ENCODE results near the gene NDUFAF7. TPM values are rescaled to one million over a fixed set of nuclear protein-coding genes. Genes with fewer than 3 reads are reported as not detected.

Gene NDUFAF7
- total RNA-seq, 1 experiment from 2014 or later, result 103 TPM

DNA sequence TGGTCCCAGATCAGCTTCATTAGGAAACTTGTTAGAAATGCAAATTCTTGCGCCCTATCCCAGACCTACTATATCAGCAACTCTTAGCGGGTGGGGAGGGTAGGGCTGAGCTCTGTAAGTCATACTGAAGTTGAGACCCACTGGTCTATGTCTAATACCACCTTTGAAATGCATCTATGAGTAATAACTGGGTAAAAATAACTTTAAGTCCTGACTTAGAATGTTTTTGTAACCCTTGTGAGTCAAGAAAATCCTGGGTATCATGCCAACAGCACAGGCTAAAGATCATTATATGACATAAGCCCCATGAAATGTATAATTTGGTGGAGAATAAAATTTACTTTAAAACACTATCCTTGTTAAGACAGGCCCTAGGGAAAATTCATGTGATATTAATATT lies 51.7 kb downstream of the NDUFAF7 start:
- H3K79me2 ChIP-seq (ENCODE audit: insufficient read depth, low read length), result no peaks in the 10 kb centered on the region
- no peak overlapping the region for H3K27ac Mint-ChIP-seq

More for the DNA sequence above, 51.7 kb downstream of the NDUFAF7 start:
- H4K20me1 ChIP-seq (ENCODE audit: control insufficient read depth, insufficient read depth, insufficient read length), result no peaks in the 10 kb centered on the region
- H3K9ac ChIP-seq (ENCODE audit: extremely low read depth, insufficient read length, low read length), result no peak overlapping the region
- no peak overlapping the region for H3K4me2 ChIP-seq (ENCODE audit: insufficient read depth, insufficient read length, low read length)
- no peaks in the 10 kb centered on the region for H3K9me3 ChIP-seq (ENCODE audit: control insufficient read depth, low read depth, low read length)
- no peak overlapping the region for H3K56ac ChIP-seq (ENCODE audit: insufficient read length, low read depth, low read length)
- H2BK15ac ChIP-seq (ENCODE audit: low read depth, low read length), result no peak overlapping the region
- no peak overlapping the region for H4K8ac ChIP-seq (replicated peaks; ENCODE audit: insufficient read length, low read depth, low read length)
- H3K4me1 ChIP-seq (ENCODE audit: insufficient read depth, low read length), result no peaks in the 10 kb centered on the region
- no peaks in the 10 kb centered on the region for H3K27me3 ChIP-seq (ENCODE audit: insufficient read depth, low read length)
- no CpG with 5 or more reads among the region's 2 CpGs for WGBS (ENCODE audit: extremely low coverage, insufficient read length, low lambda C conversion rate)
- H2AFZ ChIP-seq (ENCODE audit: low read length), result no peak overlapping the region
- no peak overlapping the region for H2BK120ac ChIP-seq (ENCODE audit: low read depth, low read length, poor library complexity, severe bottlenecking)
- no peak for DNase-seq
- H4K91ac ChIP-seq (ENCODE audit: insufficient read length, low read depth, low read length), result no peak overlapping the region
- H2BK5ac ChIP-seq (ENCODE audit: insufficient read length, low read length), result no peak overlapping the region
- no peak overlapping the region for H3K18ac ChIP-seq (ENCODE audit: insufficient read length, low read depth, low read length)
- no peak overlapping the region for H4K5ac ChIP-seq (ENCODE audit: insufficient read length, low read depth, low read length)
- H3K4me1 Mint-ChIP-seq, result no peaks in the 10 kb centered on the region
- H3K79me1 ChIP-seq (ENCODE audit: insufficient read depth, low read depth, low read length, poor library complexity, severe bottlenecking), result no peaks in the 10 kb centered on the region
- H3K23ac ChIP-seq (ENCODE audit: insufficient read length, low read depth, low read length), result no peak overlapping the region
- no peaks in the 10 kb centered on the region for H3K23me2 ChIP-seq (ENCODE audit: insufficient read length, low read depth, low read length, poor library complexity, severe bottlenecking)
- no peak overlapping the region for H3K27ac ChIP-seq (ENCODE audit: insufficient read length, low read depth, low read length)
- H2BK12ac ChIP-seq (ENCODE audit: insufficient read length, low read depth, low read length), result no peak overlapping the region
- H2BK20ac ChIP-seq (ENCODE audit: low read depth, low read length, poor library complexity, severe bottlenecking), result no peak overlapping the region
- no peak overlapping the region for H3T11ph ChIP-seq (ENCODE audit: low read length)
- H3K4ac ChIP-seq (ENCODE audit: low read depth, low read length), result no peak overlapping the region
- H3K27me3 Mint-ChIP-seq (ENCODE audit: low read depth), result no peaks in the 10 kb centered on the region
- no peaks in the 10 kb centered on the region for H3K9me3 Mint-ChIP-seq
- peaks cover 14 to 55% (median 54%) of the 10 kb centered on the region in 3 experiments for H3K36me3 Mint-ChIP-seq (ENCODE audit: insufficient read depth in 1 of 3, low read depth in 3 of 3)
- H3K4me3 Mint-ChIP-seq, result no peak overlapping the region
- no peak for TF ChIP-seq CTCF (conservative IDR thresholded peaks at IDR 0.05)
- no peak overlapping the region for H2AK5ac ChIP-seq (ENCODE audit: insufficient read length, low read length)
- no peak overlapping the region for H3K14ac ChIP-seq (ENCODE audit: insufficient read depth, low read length)

Data from H9 (cell line).